GM23338 (cell line): ENCODE results near the gene GDF11. TPM values are rescaled to one million over a fixed set of nuclear protein-coding genes. Genes with fewer than 3 reads are reported as not detected.

Source experiments
- ATAC-seq: fragments of 200-7000 bp; cut with Tn5 transposase; 3 replicates; pipeline ENCODE4 v1.9.1; 2020
- DNase-seq: peaks from one replicate; pipeline ENCODE4 v3.0.0-alpha.2; 2015; ENCODE audit warnings: low spot score
- H2AFZ ChIP-seq: fragments of 200-600 bp; sonication (generic); 2 replicates; pipeline ENCODE4 v1.8.0; 2016; ENCODE audit warnings: antibody characterized with exemption, mild to moderate bottlenecking, moderate library complexity
- H3F3A ChIP-seq: fragments of 200-600 bp; sonication (generic); replicated peaks from 2 replicates; pipeline ENCODE4 v1.8.0; 2017; ENCODE audit warnings: antibody characterized with exemption, mixed run types, low read depth
- H3K27ac ChIP-seq: fragments of 200-600 bp; sonication (generic); 2 replicates; pipeline ENCODE4 v1.6.1; 2016; ENCODE audit warnings: low read depth
- H3K27me3 ChIP-seq: fragments of 200-600 bp; sonication (generic); 2 replicates; pipeline ENCODE4 v1.8.0; 2016; ENCODE audit warnings: mild to moderate bottlenecking, mixed run types, moderate library complexity; ENCODE audit not compliant: insufficient read depth
- H3K36me3 ChIP-seq: fragments of 200-600 bp; sonication (generic); 2 replicates; pipeline ENCODE4 v1.8.0; 2016; ENCODE audit warnings: mild to moderate bottlenecking; ENCODE audit not compliant: insufficient read depth
- H3K4me1 ChIP-seq: fragments of 200-600 bp; sonication (generic); 2 replicates; pipeline ENCODE4 v1.8.0; 2016; ENCODE audit warnings: mild to moderate bottlenecking, moderate library complexity; ENCODE audit not compliant: insufficient read depth
- H3K4me2 ChIP-seq: fragments of 200-600 bp; sonication (generic); 2 replicates; pipeline ENCODE4 v1.7.1; 2017; ENCODE audit warnings: mixed run types
- H3K4me3 ChIP-seq: fragments of 200-600 bp; sonication (generic); 2 replicates; pipeline ENCODE4 v1.6.1; 2016; ENCODE audit warnings: mixed run types
- H3K79me2 ChIP-seq: fragments of 200-600 bp; sonication (generic); replicated peaks from 2 replicates; pipeline ENCODE4 v1.8.0; 2017; ENCODE audit warnings: mild to moderate bottlenecking; ENCODE audit not compliant: insufficient read depth
- H3K9me2 ChIP-seq: fragments of 200-600 bp; sonication (generic); 2 replicates; pipeline ENCODE4 v1.8.0; 2017; ENCODE audit not compliant: insufficient read depth
- H4K20me1 ChIP-seq: fragments of 200-600 bp; sonication (generic); replicated peaks from 2 replicates; pipeline ENCODE4 v1.8.0; 2017; ENCODE audit warnings: mild to moderate bottlenecking; ENCODE audit not compliant: insufficient read depth
- H3K27ac Mint-ChIP-seq: 2 replicates; pipeline ENCODE4 v1.8.0; 2020; ENCODE audit warnings: inconsistent platforms, mild to moderate bottlenecking, moderate library complexity, mixed read lengths
- H3K27me3 Mint-ChIP-seq: 3 replicates; pipeline ENCODE4 v1.8.0; 2022; ENCODE audit warnings: low read depth, mild to moderate bottlenecking, moderate library complexity, mixed read lengths, inconsistent platforms; ENCODE audit not compliant: insufficient read depth, poor library complexity
- H3K36me3 Mint-ChIP-seq: 3 replicates; pipeline ENCODE4 v1.8.0; 2021; ENCODE audit warnings: low read depth, mild to moderate bottlenecking, inconsistent platforms, moderate library complexity, mixed read lengths
- H3K4me1 Mint-ChIP-seq: 3 replicates; pipeline ENCODE4 v1.8.0; 2020; ENCODE audit warnings: mild to moderate bottlenecking, inconsistent platforms, mixed read lengths
- H3K4me3 Mint-ChIP-seq: 3 replicates; pipeline ENCODE4 v1.8.0; 2021; ENCODE audit warnings: moderate library complexity, mild to moderate bottlenecking, inconsistent platforms, mixed read lengths
- H3K9me3 Mint-ChIP-seq: 3 replicates; pipeline ENCODE4 v1.8.0; 2020; ENCODE audit warnings: moderate library complexity, mild to moderate bottlenecking, inconsistent platforms, mixed read lengths
- CREB1 ChIP-seq: fragments of 250-450 bp; sonication (Bioruptor Pico); IDR thresholded peaks from 2 replicates; pipeline ENCODE4 v1.5.0; 2020; ENCODE audit warnings: low read depth, mild to moderate bottlenecking, moderate library complexity
- EZH2 ChIP-seq: fragments of 200-600 bp; sonication (generic); IDR thresholded peaks from one replicate; pipeline ENCODE4 v1.8.0; 2017; ENCODE audit warnings: antibody characterized with exemption, mild to moderate bottlenecking, low read depth; ENCODE audit not compliant: unreplicated experiment
- NANOG ChIP-seq: IDR thresholded peaks from 2 replicates; pipeline ENCODE4 v1.6.1; 2016; ENCODE audit warnings: antibody characterized with exemption, borderline replicate concordance
- STAT1 ChIP-seq: IDR thresholded peaks from one replicate; pipeline ENCODE4 v1.6.1; 2016; ENCODE audit warnings: antibody characterized with exemption; ENCODE audit not compliant: unreplicated experiment
- ZNF114 ChIP-seq: fragments of 250-450 bp; sonication (Bioruptor Pico); IDR thresholded peaks from 2 replicates; pipeline ENCODE4 v1.5.0; 2020; ENCODE audit warnings: mild to moderate bottlenecking, moderate library complexity
- ZNF331 ChIP-seq: fragments of 250-450 bp; sonication (Bioruptor Pico); IDR thresholded peaks from 2 replicates; pipeline ENCODE4 v1.5.0; 2020; ENCODE audit warnings: low read depth, mild to moderate bottlenecking, moderate library complexity
- polyA plus RNA-seq: library from polyadenylated mRNA; unstranded; fragments of >200 nt; fragmentation: Nextera tagmentation; extraction: Ambion mirVana; gene quantifications from 2 replicates; pipeline ENCODE4 v1.2.1, GENCODE V29; 2016
- total RNA-seq: library from RNA; depleted of rRNA; stranded (reverse); fragments of >200 nt; shearing (Covaris generic); gene quantifications from 2 replicates; pipeline ENCODE4 v1.2.3, GENCODE V29; 2014
- TF ChIP-seq, protein P1 (sequence below): fragments of 250-450 bp; sonication (Bioruptor Pico); IDR thresholded peaks from 2 replicates; pipeline ENCODE4 v1.5.0; 2020; ENCODE audit warnings: mild to moderate bottlenecking, moderate library complexity
- TF ChIP-seq, protein P2 (sequence below), 2 experiments: fragments of 200-600 bp in 1 of 2; sonication (generic) in 1 of 2; conservative IDR thresholded peaks; 2 replicates each; pipeline versions ENCODE4 v1.5.1 to v1.6.1; 2016 to 2017; ENCODE audit warnings: antibody characterized with exemption in 2 of 2, low read depth in 2 of 2, mild to moderate bottlenecking in 2 of 2, moderate library complexity in 1 of 2
- TF ChIP-seq, protein P3 (sequence below): IDR thresholded peaks from 2 replicates; pipeline ENCODE4 v1.6.1; 2016; ENCODE audit warnings: antibody characterized with exemption
- TF ChIP-seq, protein P4 (sequence below): IDR thresholded peaks from one replicate; pipeline ENCODE4 v1.6.1; 2018; ENCODE audit warnings: antibody characterized with exemption; ENCODE audit not compliant: unreplicated experiment

Gene GDF11
- total and polyA plus RNA-seq, 2 experiments from 2014 or later = 3.7 to 12.5 TPM

DNA sequence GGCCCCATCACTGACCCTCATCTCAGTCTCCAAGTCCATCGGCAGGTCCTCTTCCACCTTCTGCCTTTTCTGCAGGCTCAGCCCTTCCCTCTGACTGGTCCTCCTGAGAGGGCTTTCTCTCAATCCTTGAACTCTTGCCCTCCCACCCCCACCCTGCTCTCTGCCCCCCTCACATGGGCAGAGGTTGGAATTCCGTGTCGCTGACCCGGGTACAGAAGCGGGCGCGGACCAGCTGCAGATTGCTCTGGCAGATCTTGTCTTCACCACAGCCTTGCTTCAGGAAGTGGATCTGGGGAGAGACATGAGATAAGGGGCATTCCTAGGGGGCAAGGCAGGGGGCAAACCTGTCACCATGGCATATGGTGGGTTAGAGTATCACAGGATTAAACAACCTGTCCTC, 47.6 kb upstream of the GDF11 start (continued):
- TF ChIP-seq, protein P1, sequence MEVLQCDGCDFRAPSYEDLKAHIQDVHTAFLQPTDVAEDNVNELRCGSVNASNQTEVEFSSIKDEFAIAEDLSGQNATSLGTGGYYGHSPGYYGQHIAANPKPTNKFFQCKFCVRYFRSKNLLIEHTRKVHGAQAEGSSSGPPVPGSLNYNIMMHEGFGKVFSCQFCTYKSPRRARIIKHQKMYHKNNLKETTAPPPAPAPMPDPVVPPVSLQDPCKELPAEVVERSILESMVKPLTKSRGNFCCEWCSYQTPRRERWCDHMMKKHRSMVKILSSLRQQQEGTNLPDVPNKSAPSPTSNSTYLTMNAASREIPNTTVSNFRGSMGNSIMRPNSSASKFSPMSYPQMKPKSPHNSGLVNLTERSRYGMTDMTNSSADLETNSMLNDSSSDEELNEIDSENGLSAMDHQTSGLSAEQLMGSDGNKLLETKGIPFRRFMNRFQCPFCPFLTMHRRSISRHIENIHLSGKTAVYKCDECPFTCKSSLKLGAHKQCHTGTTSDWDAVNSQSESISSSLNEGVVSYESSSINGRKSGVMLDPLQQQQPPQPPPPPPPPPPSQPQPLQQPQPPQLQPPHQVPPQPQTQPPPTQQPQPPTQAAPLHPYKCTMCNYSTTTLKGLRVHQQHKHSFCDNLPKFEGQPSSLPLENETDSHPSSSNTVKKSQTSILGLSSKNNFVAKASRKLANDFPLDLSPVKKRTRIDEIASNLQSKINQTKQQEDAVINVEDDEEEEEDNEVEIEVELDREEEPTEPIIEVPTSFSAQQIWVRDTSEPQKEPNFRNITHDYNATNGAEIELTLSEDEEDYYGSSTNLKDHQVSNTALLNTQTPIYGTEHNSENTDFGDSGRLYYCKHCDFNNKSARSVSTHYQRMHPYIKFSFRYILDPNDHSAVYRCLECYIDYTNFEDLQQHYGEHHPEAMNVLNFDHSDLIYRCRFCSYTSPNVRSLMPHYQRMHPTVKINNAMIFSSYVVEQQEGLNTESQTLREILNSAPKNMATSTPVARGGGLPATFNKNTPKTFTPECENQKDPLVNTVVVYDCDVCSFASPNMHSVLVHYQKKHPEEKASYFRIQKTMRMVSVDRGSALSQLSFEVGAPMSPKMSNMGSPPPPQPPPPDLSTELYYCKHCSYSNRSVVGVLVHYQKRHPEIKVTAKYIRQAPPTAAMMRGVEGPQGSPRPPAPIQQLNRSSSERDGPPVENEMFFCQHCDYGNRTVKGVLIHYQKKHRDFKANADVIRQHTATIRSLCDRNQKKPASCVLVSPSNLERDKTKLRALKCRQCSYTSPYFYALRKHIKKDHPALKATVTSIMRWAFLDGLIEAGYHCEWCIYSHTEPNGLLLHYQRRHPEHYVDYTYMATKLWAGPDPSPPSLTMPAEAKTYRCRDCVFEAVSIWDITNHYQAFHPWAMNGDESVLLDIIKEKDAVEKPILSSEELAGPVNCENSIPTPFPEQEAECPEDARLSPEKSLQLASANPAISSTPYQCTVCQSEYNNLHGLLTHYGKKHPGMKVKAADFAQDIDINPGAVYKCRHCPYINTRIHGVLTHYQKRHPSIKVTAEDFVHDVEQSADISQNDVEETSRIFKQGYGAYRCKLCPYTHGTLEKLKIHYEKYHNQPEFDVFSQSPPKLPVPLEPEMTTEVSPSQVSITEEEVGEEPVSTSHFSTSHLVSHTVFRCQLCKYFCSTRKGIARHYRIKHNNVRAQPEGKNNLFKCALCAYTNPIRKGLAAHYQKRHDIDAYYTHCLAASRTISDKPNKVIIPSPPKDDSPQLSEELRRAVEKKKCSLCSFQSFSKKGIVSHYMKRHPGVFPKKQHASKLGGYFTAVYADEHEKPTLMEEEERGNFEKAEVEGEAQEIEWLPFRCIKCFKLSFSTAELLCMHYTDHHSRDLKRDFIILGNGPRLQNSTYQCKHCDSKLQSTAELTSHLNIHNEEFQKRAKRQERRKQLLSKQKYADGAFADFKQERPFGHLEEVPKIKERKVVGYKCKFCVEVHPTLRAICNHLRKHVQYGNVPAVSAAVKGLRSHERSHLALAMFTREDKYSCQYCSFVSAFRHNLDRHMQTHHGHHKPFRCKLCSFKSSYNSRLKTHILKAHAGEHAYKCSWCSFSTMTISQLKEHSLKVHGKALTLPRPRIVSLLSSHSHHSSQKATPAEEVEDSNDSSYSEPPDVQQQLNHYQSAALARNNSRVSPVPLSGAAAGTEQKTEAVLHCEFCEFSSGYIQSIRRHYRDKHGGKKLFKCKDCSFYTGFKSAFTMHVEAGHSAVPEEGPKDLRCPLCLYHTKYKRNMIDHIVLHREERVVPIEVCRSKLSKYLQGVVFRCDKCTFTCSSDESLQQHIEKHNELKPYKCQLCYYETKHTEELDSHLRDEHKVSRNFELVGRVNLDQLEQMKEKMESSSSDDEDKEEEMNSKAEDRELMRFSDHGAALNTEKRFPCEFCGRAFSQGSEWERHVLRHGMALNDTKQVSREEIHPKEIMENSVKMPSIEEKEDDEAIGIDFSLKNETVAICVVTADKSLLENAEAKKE = no peak
- TF ChIP-seq, protein P2, sequence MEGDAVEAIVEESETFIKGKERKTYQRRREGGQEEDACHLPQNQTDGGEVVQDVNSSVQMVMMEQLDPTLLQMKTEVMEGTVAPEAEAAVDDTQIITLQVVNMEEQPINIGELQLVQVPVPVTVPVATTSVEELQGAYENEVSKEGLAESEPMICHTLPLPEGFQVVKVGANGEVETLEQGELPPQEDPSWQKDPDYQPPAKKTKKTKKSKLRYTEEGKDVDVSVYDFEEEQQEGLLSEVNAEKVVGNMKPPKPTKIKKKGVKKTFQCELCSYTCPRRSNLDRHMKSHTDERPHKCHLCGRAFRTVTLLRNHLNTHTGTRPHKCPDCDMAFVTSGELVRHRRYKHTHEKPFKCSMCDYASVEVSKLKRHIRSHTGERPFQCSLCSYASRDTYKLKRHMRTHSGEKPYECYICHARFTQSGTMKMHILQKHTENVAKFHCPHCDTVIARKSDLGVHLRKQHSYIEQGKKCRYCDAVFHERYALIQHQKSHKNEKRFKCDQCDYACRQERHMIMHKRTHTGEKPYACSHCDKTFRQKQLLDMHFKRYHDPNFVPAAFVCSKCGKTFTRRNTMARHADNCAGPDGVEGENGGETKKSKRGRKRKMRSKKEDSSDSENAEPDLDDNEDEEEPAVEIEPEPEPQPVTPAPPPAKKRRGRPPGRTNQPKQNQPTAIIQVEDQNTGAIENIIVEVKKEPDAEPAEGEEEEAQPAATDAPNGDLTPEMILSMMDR (conservative IDR thresholded peaks at IDR 0.05; ENCODE audit: low read depth in 2 of 2) = no peak

DNA sequence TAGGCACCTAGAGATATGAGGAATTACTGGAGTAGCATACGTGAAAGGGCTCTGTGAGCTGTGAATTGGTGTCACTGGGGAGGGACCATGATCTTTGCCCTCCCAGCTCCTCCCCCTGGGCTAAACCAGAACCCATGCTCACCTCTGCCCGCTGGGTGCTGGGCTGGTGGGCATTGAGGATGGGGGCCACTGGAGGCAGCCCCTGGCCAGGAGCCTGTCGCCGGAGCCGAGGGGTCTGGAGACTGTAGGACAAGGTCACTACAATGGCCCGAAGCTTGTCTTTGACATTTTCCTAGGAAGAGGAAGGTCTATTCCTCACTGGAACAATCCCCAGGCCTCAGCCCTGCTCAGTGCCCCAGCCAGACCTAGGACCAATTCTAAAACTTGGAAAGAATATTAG, 46.8 kb upstream of the GDF11 start:
- no peaks in the 10 kb centered on the region for H3K9me3 Mint-ChIP-seq
- Histone ChIP-seq H3K4me1 (no peaks in the 10 kb centered on the region), H4K20me1 (no peaks in the 10 kb centered on the region), H3K36me3 (no peaks in the 10 kb centered on the region), H3F3A (no peaks in the 10 kb centered on the region), H3K79me2 (no peaks in the 10 kb centered on the region), H3K27ac (no peak overlapping the region), H3K4me3 (no peak overlapping the region), H3K9me2 (no peaks in the 10 kb centered on the region), H3K4me2 (no peak overlapping the region), H2AFZ (no peak overlapping the region), H3K27me3 (no peaks in the 10 kb centered on the region)
- no peak for TF ChIP-seq EZH2
- TF ChIP-seq, protein P3, sequence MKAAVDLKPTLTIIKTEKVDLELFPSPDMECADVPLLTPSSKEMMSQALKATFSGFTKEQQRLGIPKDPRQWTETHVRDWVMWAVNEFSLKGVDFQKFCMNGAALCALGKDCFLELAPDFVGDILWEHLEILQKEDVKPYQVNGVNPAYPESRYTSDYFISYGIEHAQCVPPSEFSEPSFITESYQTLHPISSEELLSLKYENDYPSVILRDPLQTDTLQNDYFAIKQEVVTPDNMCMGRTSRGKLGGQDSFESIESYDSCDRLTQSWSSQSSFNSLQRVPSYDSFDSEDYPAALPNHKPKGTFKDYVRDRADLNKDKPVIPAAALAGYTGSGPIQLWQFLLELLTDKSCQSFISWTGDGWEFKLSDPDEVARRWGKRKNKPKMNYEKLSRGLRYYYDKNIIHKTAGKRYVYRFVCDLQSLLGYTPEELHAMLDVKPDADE = no peak
- no peak for TF ChIP-seq CREB1
- no peak for TF ChIP-seq ZNF114
- no peak for TF ChIP-seq STAT1
- TF ChIP-seq, protein P2 (conservative IDR thresholded peaks at IDR 0.05; ENCODE audit: low read depth in 2 of 2) = no peak
- TF ChIP-seq, protein P4, sequence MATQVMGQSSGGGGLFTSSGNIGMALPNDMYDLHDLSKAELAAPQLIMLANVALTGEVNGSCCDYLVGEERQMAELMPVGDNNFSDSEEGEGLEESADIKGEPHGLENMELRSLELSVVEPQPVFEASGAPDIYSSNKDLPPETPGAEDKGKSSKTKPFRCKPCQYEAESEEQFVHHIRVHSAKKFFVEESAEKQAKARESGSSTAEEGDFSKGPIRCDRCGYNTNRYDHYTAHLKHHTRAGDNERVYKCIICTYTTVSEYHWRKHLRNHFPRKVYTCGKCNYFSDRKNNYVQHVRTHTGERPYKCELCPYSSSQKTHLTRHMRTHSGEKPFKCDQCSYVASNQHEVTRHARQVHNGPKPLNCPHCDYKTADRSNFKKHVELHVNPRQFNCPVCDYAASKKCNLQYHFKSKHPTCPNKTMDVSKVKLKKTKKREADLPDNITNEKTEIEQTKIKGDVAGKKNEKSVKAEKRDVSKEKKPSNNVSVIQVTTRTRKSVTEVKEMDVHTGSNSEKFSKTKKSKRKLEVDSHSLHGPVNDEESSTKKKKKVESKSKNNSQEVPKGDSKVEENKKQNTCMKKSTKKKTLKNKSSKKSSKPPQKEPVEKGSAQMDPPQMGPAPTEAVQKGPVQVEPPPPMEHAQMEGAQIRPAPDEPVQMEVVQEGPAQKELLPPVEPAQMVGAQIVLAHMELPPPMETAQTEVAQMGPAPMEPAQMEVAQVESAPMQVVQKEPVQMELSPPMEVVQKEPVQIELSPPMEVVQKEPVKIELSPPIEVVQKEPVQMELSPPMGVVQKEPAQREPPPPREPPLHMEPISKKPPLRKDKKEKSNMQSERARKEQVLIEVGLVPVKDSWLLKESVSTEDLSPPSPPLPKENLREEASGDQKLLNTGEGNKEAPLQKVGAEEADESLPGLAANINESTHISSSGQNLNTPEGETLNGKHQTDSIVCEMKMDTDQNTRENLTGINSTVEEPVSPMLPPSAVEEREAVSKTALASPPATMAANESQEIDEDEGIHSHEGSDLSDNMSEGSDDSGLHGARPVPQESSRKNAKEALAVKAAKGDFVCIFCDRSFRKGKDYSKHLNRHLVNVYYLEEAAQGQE = no peak
- TF ChIP-seq ZNF331 (CRISPR knock-in tag) = no peak
- TF ChIP-seq NANOG = no peak
- H3K27ac Mint-ChIP-seq = no peak overlapping the region
- peaks cover 30% of the 10 kb centered on the region for H3K36me3 Mint-ChIP-seq
- no peak overlapping the region for H3K4me3 Mint-ChIP-seq
- H3K27me3 Mint-ChIP-seq = peaks cover 10% of the 10 kb centered on the region
- DNase-seq = no peak
- H3K4me1 Mint-ChIP-seq = peaks cover 2% of the 10 kb centered on the region; the same call in 1 of the 3 replicates
- no peak for ATAC-seq
